HEK293 (cell line): Measurements from ENCODE around the gene CDHR1.

Experiments
- CTCF ChIA-PET: fragments of 350-600 bp; formaldehyde crosslinking; extraction: SDS; loops from one replicate; lab custom pipeline; 2021; ENCODE audit warnings: antibody characterized with exemption; lab: Yijun Ruan, JAX
- POLR2A ChIA-PET: fragments of 300-600 bp; formaldehyde crosslinking; extraction: SDS; loops from one replicate; lab custom pipeline; 2020; ENCODE audit warnings: antibody characterized with exemption, inconsistent platforms; lab: Yijun Ruan, JAX
- H3K27ac ChIP-seq: fragments of 200-500 bp; sonication (Bioruptor generic); 2 replicates; pipeline ENCODE4 v1.5.1; 2014; ENCODE audit warnings: low read depth, low read length, control low read depth, inconsistent platforms; ENCODE audit errors: extremely low read depth
- H3K36me3 ChIP-seq, 2 experiments: fragments of 200-500 bp in 1 of 2; sonication (Bioruptor generic) in 1 of 2; 1 replicate in 1 of 2; 2 replicates in 1 of 2; pipeline ENCODE4 v1.5.1; 2014 to 2017; ENCODE audit warnings: inconsistent platforms in 2 of 2, low read length in 2 of 2; ENCODE audit not compliant: control insufficient read depth in 2 of 2, insufficient read depth in 1 of 2
- H3K4me1 ChIP-seq: fragments of 200-500 bp; sonication (Bioruptor generic); 2 replicates; pipeline ENCODE4 v1.5.1; 2014; ENCODE audit warnings: mild to moderate bottlenecking, low read length, inconsistent platforms; ENCODE audit not compliant: control insufficient read depth, insufficient read depth
- H3K4me3 ChIP-seq: 2 replicates; pipeline ENCODE4 v1.5.1; 2011; ENCODE audit warnings: low read depth, mild to moderate bottlenecking, control low read depth, low read length, moderate library complexity
- H3K9me3 ChIP-seq: fragments of 200-500 bp; sonication (Bioruptor generic); 2 replicates; pipeline ENCODE4 v1.5.1; 2014; ENCODE audit warnings: low read depth, low read length, inconsistent platforms; ENCODE audit not compliant: control insufficient read depth, insufficient read depth
- AEBP2 ChIP-seq: fragments of 450-650 bp; formaldehyde crosslinking; IDR thresholded peaks from 2 replicates; pipeline ENCODE4 v1.5.1; 2016; ENCODE audit warnings: missing biosample characterization, missing genetic modification characterization, borderline replicate concordance
- BCL11B ChIP-seq: fragments of 450-650 bp; formaldehyde crosslinking; IDR thresholded peaks from 2 replicates; pipeline ENCODE4 v1.5.1; 2016; ENCODE audit warnings: low read depth, missing biosample characterization, missing genetic modification characterization
- GLI2 ChIP-seq: fragments of 450-650 bp; formaldehyde crosslinking; IDR thresholded peaks from 2 replicates; pipeline ENCODE4; 2017; ENCODE audit warnings: missing biosample characterization, missing genetic modification characterization, low read depth, borderline replicate concordance
- HIC1 ChIP-seq: fragments of 450-650 bp; formaldehyde crosslinking; IDR thresholded peaks from 2 replicates; pipeline ENCODE4 v1.5.1; 2016; ENCODE audit warnings: missing biosample characterization, missing genetic modification characterization
- MEIS1 ChIP-seq: sonication (generic); formaldehyde crosslinking; IDR thresholded peaks from 2 replicates; pipeline ENCODE4 v1.8.1; 2022; ENCODE audit warnings: missing genetic modification reagents, mild to moderate bottlenecking, borderline replicate concordance
- MZF1 ChIP-seq: fragments of 450-650 bp; formaldehyde crosslinking; IDR thresholded peaks from 2 replicates; pipeline ENCODE4 v1.5.1; 2017; ENCODE audit warnings: missing biosample characterization, missing genetic modification characterization, borderline replicate concordance
- TCF7L2 ChIP-seq: IDR thresholded peaks from 2 replicates; pipeline ENCODE4 v1.6.1; 2011; ENCODE audit warnings: low read depth, mild to moderate bottlenecking, inconsistent platforms, low read length, moderate library complexity, borderline replicate concordance
- ZBTB11 ChIP-seq: fragments of 450-650 bp; formaldehyde crosslinking; conservative IDR thresholded peaks from 2 replicates; pipeline ENCODE4 v1.5.1; 2016; ENCODE audit warnings: low read depth, missing biosample characterization, missing genetic modification characterization
- ZNF155 ChIP-seq: fragments of 450-650 bp; formaldehyde crosslinking; IDR thresholded peaks from 2 replicates; pipeline ENCODE4 v1.5.1; 2016; ENCODE audit warnings: missing biosample characterization, missing genetic modification characterization
- ZNF335 ChIP-seq: fragments of 450-650 bp; formaldehyde crosslinking; conservative IDR thresholded peaks from 2 replicates; pipeline ENCODE4 v1.5.1; 2016; ENCODE audit warnings: missing biosample characterization, missing genetic modification characterization
- ZNF404 ChIP-seq: fragments of 450-650 bp; formaldehyde crosslinking; IDR thresholded peaks from 2 replicates; pipeline ENCODE4 v1.5.1; 2017; ENCODE audit warnings: missing biosample characterization, missing genetic modification characterization
- ZNF747 ChIP-seq: fragments of 450-650 bp; formaldehyde crosslinking; IDR thresholded peaks from 2 replicates; pipeline ENCODE4 v1.5.1; 2016; ENCODE audit warnings: missing biosample characterization, missing genetic modification characterization
- TF ChIP-seq, protein P1 (sequence below): fragments of 450-650 bp; formaldehyde crosslinking; IDR thresholded peaks from 2 replicates; pipeline ENCODE4 v1.5.1; 2016; ENCODE audit warnings: missing biosample characterization, missing genetic modification characterization
- TF ChIP-seq, protein P2 (sequence below): fragments of 450-650 bp; formaldehyde crosslinking; IDR thresholded peaks from 2 replicates; pipeline ENCODE4 v1.5.1; 2016; ENCODE audit warnings: missing biosample characterization, missing genetic modification characterization
- TF ChIP-seq, protein P3 (sequence below): fragments of 450-650 bp; formaldehyde crosslinking; IDR thresholded peaks from 2 replicates; pipeline ENCODE4 v1.5.1; 2016; ENCODE audit warnings: missing biosample characterization, missing genetic modification characterization
- TF ChIP-seq, protein P4 (sequence below): fragments of 450-650 bp; formaldehyde crosslinking; IDR thresholded peaks from 2 replicates; pipeline ENCODE4 v1.5.1; 2017; ENCODE audit warnings: missing biosample characterization, missing genetic modification characterization

Gene CDHR1

GRCh38 chr10:84164442-84164841, 29.9 kb upstream of the CDHR1 start:
- Histone ChIP-seq H3K9me3 (no peaks in the 10 kb centered on the region), H3K4me1 (no peaks in the 10 kb centered on the region), H3K36me3 (no peaks in the 10 kb centered on the region), H3K27ac (no peak overlapping the region), H3K4me3 (no peak overlapping the region)
- ChIA-PET CTCF (interaction anchor here (0.6 to 1.3 kb wide), 3 partner anchors 16 to 41 kb away, joined by 3 to 6 read pairs (median 5); no protein-coding TSS in a partner anchor), POLR2A (no interaction called here)
- TF ChIP-seq GLI2 (tag by site-specific recombination) (no peak), HIC1 (tag by site-specific recombination) (no peak), BCL11B (tag by site-specific recombination) (no peak), MEIS1 (CRISPR knock-in tag) (no peak), ZNF335 (tag by site-specific recombination) (no peak), AEBP2 (tag by site-specific recombination) (no peak), TCF7L2 (no peak), ZNF155 (no peak), ZBTB11 (tag by site-specific recombination) (no peak), ZNF747 (tag by site-specific recombination) (no peak), MZF1 (tag by site-specific recombination) (no peak), ZNF404 (no peak)
- TF ChIP-seq, protein P1, sequence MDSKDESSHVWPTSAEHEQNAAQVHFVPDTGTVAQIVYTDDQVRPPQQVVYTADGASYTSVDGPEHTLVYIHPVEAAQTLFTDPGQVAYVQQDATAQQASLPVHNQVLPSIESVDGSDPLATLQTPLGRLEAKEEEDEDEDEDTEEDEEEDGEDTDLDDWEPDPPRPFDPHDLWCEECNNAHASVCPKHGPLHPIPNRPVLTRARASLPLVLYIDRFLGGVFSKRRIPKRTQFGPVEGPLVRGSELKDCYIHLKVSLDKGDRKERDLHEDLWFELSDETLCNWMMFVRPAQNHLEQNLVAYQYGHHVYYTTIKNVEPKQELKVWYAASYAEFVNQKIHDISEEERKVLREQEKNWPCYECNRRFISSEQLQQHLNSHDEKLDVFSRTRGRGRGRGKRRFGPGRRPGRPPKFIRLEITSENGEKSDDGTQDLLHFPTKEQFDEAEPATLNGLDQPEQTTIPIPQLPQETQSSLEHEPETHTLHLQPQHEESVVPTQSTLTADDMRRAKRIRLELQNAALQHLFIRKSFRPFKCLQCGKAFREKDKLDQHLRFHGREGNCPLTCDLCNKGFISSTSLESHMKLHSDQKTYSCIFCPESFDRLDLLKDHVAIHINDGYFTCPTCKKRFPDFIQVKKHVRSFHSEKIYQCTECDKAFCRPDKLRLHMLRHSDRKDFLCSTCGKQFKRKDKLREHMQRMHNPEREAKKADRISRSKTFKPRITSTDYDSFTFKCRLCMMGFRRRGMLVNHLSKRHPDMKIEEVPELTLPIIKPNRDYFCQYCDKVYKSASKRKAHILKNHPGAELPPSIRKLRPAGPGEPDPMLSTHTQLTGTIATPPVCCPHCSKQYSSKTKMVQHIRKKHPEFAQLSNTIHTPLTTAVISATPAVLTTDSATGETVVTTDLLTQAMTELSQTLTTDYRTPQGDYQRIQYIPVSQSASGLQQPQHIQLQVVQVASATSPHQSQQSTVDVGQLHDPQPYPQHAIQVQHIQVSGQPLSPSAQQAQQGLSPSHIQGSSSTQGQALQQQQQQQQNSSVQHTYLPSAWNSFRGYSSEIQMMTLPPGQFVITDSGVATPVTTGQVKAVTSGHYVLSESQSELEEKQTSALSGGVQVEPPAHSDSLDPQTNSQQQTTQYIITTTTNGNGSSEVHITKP (tag by site-specific recombination) = no peak
- TF ChIP-seq, protein P2, sequence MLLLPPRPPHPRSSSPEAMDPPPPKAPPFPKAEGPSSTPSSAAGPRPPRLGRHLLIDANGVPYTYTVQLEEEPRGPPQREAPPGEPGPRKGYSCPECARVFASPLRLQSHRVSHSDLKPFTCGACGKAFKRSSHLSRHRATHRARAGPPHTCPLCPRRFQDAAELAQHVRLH (tag by site-specific recombination) = no peak
- TF ChIP-seq, protein P3, sequence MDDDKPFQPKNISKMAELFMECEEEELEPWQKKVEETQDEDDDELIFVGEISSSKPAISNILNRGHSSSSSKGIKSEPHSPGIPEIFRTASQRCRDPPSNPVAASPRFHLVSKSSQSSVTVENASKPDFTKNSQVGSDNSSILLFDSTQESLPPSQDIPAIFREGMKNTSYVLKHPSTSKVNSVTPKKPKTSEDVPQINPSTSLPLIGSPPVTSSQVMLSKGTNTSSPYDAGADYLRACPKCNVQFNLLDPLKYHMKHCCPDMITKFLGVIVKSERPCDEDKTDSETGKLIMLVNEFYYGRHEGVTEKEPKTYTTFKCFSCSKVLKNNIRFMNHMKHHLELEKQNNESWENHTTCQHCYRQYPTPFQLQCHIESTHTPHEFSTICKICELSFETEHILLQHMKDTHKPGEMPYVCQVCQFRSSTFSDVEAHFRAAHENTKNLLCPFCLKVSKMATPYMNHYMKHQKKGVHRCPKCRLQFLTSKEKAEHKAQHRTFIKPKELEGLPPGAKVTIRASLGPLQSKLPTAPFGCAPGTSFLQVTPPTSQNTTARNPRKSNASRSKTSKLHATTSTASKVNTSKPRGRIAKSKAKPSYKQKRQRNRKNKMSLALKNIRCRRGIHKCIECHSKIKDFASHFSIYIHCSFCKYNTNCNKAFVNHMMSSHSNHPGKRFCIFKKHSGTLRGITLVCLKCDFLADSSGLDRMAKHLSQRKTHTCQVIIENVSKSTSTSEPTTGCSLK (tag by site-specific recombination) = no peak
- TF ChIP-seq, protein P4, sequence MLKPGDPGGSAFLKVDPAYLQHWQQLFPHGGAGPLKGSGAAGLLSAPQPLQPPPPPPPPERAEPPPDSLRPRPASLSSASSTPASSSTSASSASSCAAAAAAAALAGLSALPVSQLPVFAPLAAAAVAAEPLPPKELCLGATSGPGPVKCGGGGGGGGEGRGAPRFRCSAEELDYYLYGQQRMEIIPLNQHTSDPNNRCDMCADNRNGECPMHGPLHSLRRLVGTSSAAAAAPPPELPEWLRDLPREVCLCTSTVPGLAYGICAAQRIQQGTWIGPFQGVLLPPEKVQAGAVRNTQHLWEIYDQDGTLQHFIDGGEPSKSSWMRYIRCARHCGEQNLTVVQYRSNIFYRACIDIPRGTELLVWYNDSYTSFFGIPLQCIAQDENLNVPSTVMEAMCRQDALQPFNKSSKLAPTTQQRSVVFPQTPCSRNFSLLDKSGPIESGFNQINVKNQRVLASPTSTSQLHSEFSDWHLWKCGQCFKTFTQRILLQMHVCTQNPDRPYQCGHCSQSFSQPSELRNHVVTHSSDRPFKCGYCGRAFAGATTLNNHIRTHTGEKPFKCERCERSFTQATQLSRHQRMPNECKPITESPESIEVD (tag by site-specific recombination) = no peak
